Gastroesophageal sphincter (tissue), 4 donors: Measurements from ENCODE around the gene SLC26A6. TPM values are rescaled to one million over a fixed set of nuclear protein-coding genes. Genes with fewer than 3 reads are reported as not detected.

Experiments used
- ATAC-seq: fragments of 150-250 bp; one replicate; pipeline ENCODE4 v1.9.1; 2016; ENCODE audit warnings: mild to moderate bottlenecking, moderate library complexity
- H3K27ac ChIP-seq, 4 donors: fragments of 200-600 bp; sonication (generic) in 3 of 4; 1 replicate in 3 of 4; 2 replicates in 1 of 4; pipeline ENCODE4 v1.5.1; 2016 to 2019
- H3K27me3 ChIP-seq: fragments of 200-600 bp; sonication (generic); one replicate; pipeline ENCODE4 v1.5.1; 2019
- H3K36me3 ChIP-seq, 2 donors: fragments of 200-600 bp; sonication (generic); one replicate each; pipeline ENCODE4 v1.5.1; 2019; ENCODE audit warnings: control low read depth in 1 of 2
- H3K4me1 ChIP-seq, 3 donors: fragments of 200-600 bp; sonication (generic); 1 replicate in 2 of 3; 2 replicates in 1 of 3; pipeline ENCODE4 v1.5.1; 2016 to 2019; ENCODE audit warnings: control low read depth in 2 of 3
- H3K4me3 ChIP-seq, 2 donors: fragments of 200-600 bp; sonication (generic); one replicate each; pipeline ENCODE4 v1.5.1; 2019; ENCODE audit warnings: mild to moderate bottlenecking in 1 of 2, moderate library complexity in 1 of 2
- H3K9me3 ChIP-seq, 3 donors: fragments of 200-600 bp; sonication (generic); one replicate each; pipeline ENCODE4 v1.5.1; 2017 to 2019; ENCODE audit warnings: control low read depth in 2 of 3
- CTCF ChIP-seq, 4 experiments: fragments of 200-600 bp in 2 of 4; fragments of 450-650 bp in 2 of 4; sonication (generic) in 1 of 4; IDR thresholded peaks; one replicate each; pipeline ENCODE4 v1.5.1; 2017 to 2019; ENCODE audit warnings: antibody characterized with exemption in 4 of 4, mild to moderate bottlenecking in 2 of 4, moderate library complexity in 2 of 4
- EP300 ChIP-seq: sonication (generic); formaldehyde crosslinking; IDR thresholded peaks from one replicate; pipeline ENCODE4 v1.6.1; 2017; ENCODE audit warnings: antibody characterized with exemption, mild to moderate bottlenecking
- POLR2A ChIP-seq, 2 donors: fragments of 450-650 bp; IDR thresholded peaks; one replicate each; pipeline ENCODE4 v1.6.1; 2017; ENCODE audit warnings: antibody characterized with exemption in 2 of 2, mild to moderate bottlenecking in 2 of 2, moderate library complexity in 1 of 2
- POLR2AphosphoS5 ChIP-seq: sonication (generic); formaldehyde crosslinking; IDR thresholded peaks from one replicate; pipeline ENCODE4 v1.6.1; 2017; ENCODE audit warnings: antibody characterized with exemption
- WGBS, 2 donors: methylation state at CpG; one replicate each; pipeline ENCODE4 v1.1.5; 2018; ENCODE audit warnings: low coverage in 1 of 2; 5-methylcytosine and 5-hydroxymethylcytosine counted together
- total RNA-seq, 4 donors: library from RNA; depleted of rRNA; stranded (reverse); fragments of >200 nt; gene quantifications; one replicate each; pipeline ENCODE4 v1.1.0, GENCODE V29; 2016

SLC26A6 gene
- total RNA-seq, 4 donors from 2014 or later, result 7.4 to 21.8 (median 10.7) TPM

GRCh38 chr3:48592519-48593087 is 42.7 kb downstream of the SLC26A6 start:
- Histone ChIP-seq H3K27me3 (peaks cover 39% of the 10 kb centered on the region), H3K9me3 (no peaks in the 10 kb centered on the region), H3K4me1 (peaks cover 0 to 20% (median 12%) of the 10 kb centered on the region in 3 donors), H3K27ac (no peak overlapping the region), H3K4me3 (no peak overlapping the region), H3K36me3 (peaks cover 0 to 4% of the 10 kb centered on the region in 2 donors)
- 80 to 91% methylated on average over 1 to 6 of the region's 21 CpGs for WGBS, 2 donors
- TF ChIP-seq POLR2AphosphoS5 (no peak), EP300 (no peak), POLR2A (IDR thresholded peaks at IDR 0.05) (no peak), CTCF (IDR thresholded peaks at IDR 0.05) (no peak)
- no peak for ATAC-seq

- H3K36me3 ChIP-seq, result no peaks in the 10 kb centered on the region
- no peak for ATAC-seq
- no CpG with 5 or more reads among the region's 22 CpGs for WGBS, 2 donors
- H3K9me3 ChIP-seq, result no peaks in the 10 kb centered on the region
- peaks cover 39% of the 10 kb centered on the region for H3K27me3 ChIP-seq
- no peak overlapping the region for H3K4me3 ChIP-seq
- no peak for TF ChIP-seq CTCF (IDR thresholded peaks at IDR 0.05)
- TF ChIP-seq POLR2A (IDR thresholded peaks at IDR 0.05), result no peak
- H3K4me1 ChIP-seq, result peaks cover 0 to 20% (median 12%) of the 10 kb centered on the region in 3 donors
- no peak overlapping the region for H3K27ac ChIP-seq
Measured at GRCh38 chr3:48591886-48592518, 43.3 kb downstream of the SLC26A6 start.

GRCh38 chr3:48591436-48591835 is 43.8 kb downstream of the SLC26A6 start:
- Histone ChIP-seq H3K27me3 (peaks cover 39% of the 10 kb centered on the region), H3K36me3 (no peaks in the 10 kb centered on the region), H3K9me3 (no peaks in the 10 kb centered on the region), H3K4me3 (no peak overlapping the region), H3K27ac (no peak overlapping the region), H3K4me1 (peaks cover 0 to 20% (median 12%) of the 10 kb centered on the region in 3 donors)
- TF ChIP-seq EP300 (no peak), POLR2A (IDR thresholded peaks at IDR 0.05) (no peak)
- 100% methylated on average over 3 of the region's 14 CpGs; no CpG with 5 or more reads in 1 of the 2 donors for WGBS, 2 donors
- no peak for ATAC-seq

GRCh38 chr3:48588230-48588629 is 47.0 kb downstream of the SLC26A6 start:
- WGBS, 2 donors, result 66 to 90% methylated on average over 3 to 6 of the region's 15 CpGs
- ATAC-seq, result no peak

GRCh38 chr3:48587686-48588085 is 47.6 kb downstream of the SLC26A6 start:
- Histone ChIP-seq H3K27me3 (peaks cover 12% of the 10 kb centered on the region), H3K27ac (no peak overlapping the region), H3K4me1 (no peaks in the 10 kb centered on the region), H3K9me3 (no peaks in the 10 kb centered on the region), H3K36me3 (no peaks in the 10 kb centered on the region), H3K4me3 (no peak overlapping the region)
- no peak for ATAC-seq
- 60% methylated on average over 4 of the region's 11 CpGs; no CpG with 5 or more reads in 1 of the 2 donors for WGBS, 2 donors
- no peak for TF ChIP-seq CTCF (IDR thresholded peaks at IDR 0.05)
- TF ChIP-seq EP300, result no peak
- TF ChIP-seq POLR2AphosphoS5, result no peak
- no peak for TF ChIP-seq POLR2A (IDR thresholded peaks at IDR 0.05)

More at GRCh38 chr3:48588230-48588629, 47.0 kb downstream of the SLC26A6 start:
- Histone ChIP-seq H3K4me3 (no peak overlapping the region), H3K9me3 (no peaks in the 10 kb centered on the region), H3K36me3 (no peaks in the 10 kb centered on the region), H3K27me3 (peaks cover 17% of the 10 kb centered on the region), H3K27ac (no peak overlapping the region), H3K4me1 (no peaks in the 10 kb centered on the region)
- TF ChIP-seq CTCF (IDR thresholded peaks at IDR 0.05) (no peak), EP300 (no peak), POLR2A (IDR thresholded peaks at IDR 0.05) (no peak), POLR2AphosphoS5 (no peak)
